GM13976 (cell line): ENCODE results near the gene RRAS2.

Experiments
- DNase-seq: peaks from one replicate; pipeline ENCODE4 v3.0.0; 2012; ENCODE audit warnings: low spot score
- CTCF ChIP-seq: IDR thresholded peaks from 2 replicates; pipeline ENCODE4 v1.5.1; 2012; ENCODE audit warnings: borderline replicate concordance, mild to moderate bottlenecking; ENCODE audit not compliant: insufficient read depth; ENCODE audit errors: extremely low read depth, missing control alignments, control extremely low read depth
- in situ Hi-C: fragments of 300-500 bp; cut with MboI; formaldehyde crosslinking; loops from one replicate; pipeline ENCODE4 v1.12.0; 2022; ENCODE audit warnings: low sequenced_read_pairs, mixed read lengths, inconsistent platforms; ENCODE audit not compliant: unreplicated experiment

Gene RRAS2

GRCh38 chr11:14393129-14393528 lies 34.1 kb upstream of the RRAS2 start:
- no peak for DNase-seq
- in situ Hi-C loops: no loop called here
- no peak for TF ChIP-seq CTCF

GRCh38 chr11:14390669-14391068 lies 31.7 kb upstream of the RRAS2 start:
- DNase-seq: no peak
- TF ChIP-seq CTCF: no peak
- in situ Hi-C loops: no loop called here

- in situ Hi-C loops: no loop called here
- TF ChIP-seq CTCF: no peak
- DNase-seq: no peak
Observed at GRCh38 chr11:14388352-14388751, 29.4 kb upstream of the RRAS2 start.

GRCh38 chr11:14386895-14387480 lies 28.0 kb upstream of the RRAS2 start:
- DNase-seq: no peak
- in situ Hi-C loops: no loop called here

GRCh38 chr11:14386081-14386480 lies 27.1 kb upstream of the RRAS2 start:
- no peak for TF ChIP-seq CTCF
- in situ Hi-C loops: no loop called here
- DNase-seq: no peak

More at GRCh38 chr11:14386895-14387480, 28.0 kb upstream of the RRAS2 start:
- no peak for TF ChIP-seq CTCF

- DNase-seq: no peak
- in situ Hi-C loops: no loop called here
- TF ChIP-seq CTCF: no peak
Observed at GRCh38 chr11:14384338-14384737, 25.4 kb upstream of the RRAS2 start.
